Measurements from ENCODE around the gene ARHGAP27. TPM values are rescaled to one million over a fixed set of nuclear protein-coding genes. Genes with fewer than 3 reads are reported as not detected.
"Not testable (repeated sequence)": the region's sequence is repeated elsewhere in the genome, so short reads cannot be mapped to it uniquely, and the experiment has no call there.

Gene ARHGAP27
- total RNA-seq, 2 experiments from 2014 or later, result 37.8 to 40.9 TPM

GRCh38 chr17:45453225-45453534, 20.5 kb upstream of the ARHGAP27 start:
- POLR2A ChIA-PET; CTCF ChIA-PET; H3K4me1 Mint-ChIP-seq (ENCODE audit: low read depth); ATAC-seq; DNase-seq; H3K27me3 Mint-ChIP-seq; H3K27ac Mint-ChIP-seq; H3K9me3 Mint-ChIP-seq; intact Hi-C loops (cut with micrococcal nuclease); H3K4me3 Mint-ChIP-seq: not testable (repeated sequence)
- H3K36me3 Mint-ChIP-seq (ENCODE audit: low read depth), result peaks cover 11% of the 10 kb centered on the region

GRCh38 chr17:45452329-45453224, 19.9 kb upstream of the ARHGAP27 start:
- POLR2A ChIA-PET; H3K27me3 Mint-ChIP-seq; DNase-seq; ATAC-seq; H3K4me3 Mint-ChIP-seq; H3K9me3 Mint-ChIP-seq; H3K4me1 Mint-ChIP-seq (ENCODE audit: low read depth); CTCF ChIA-PET; H3K27ac Mint-ChIP-seq; intact Hi-C loops (cut with micrococcal nuclease): not testable (repeated sequence)
- peaks cover 11% of the 10 kb centered on the region for H3K36me3 Mint-ChIP-seq (ENCODE audit: low read depth)

- H3K36me3 Mint-ChIP-seq (ENCODE audit: low read depth), result peaks cover 11% of the 10 kb centered on the region
- ATAC-seq; POLR2A ChIA-PET; H3K4me1 Mint-ChIP-seq (ENCODE audit: low read depth); CTCF ChIA-PET; H3K27me3 Mint-ChIP-seq; DNase-seq; H3K4me3 Mint-ChIP-seq; H3K27ac Mint-ChIP-seq; H3K9me3 Mint-ChIP-seq; intact Hi-C loops (cut with micrococcal nuclease): not testable (repeated sequence)
These were observed 19.0 kb upstream of the ARHGAP27 start for GRCh38 chr17:45451660-45452059.

- Mint-ChIP-seq H3K4me1 (ENCODE audit: low read depth) (peaks cover 12% of the 10 kb centered on the region), H3K27ac (no peak overlapping the region), H3K9me3 (no peaks in the 10 kb centered on the region), H3K36me3 (ENCODE audit: low read depth) (peaks cover 7% of the 10 kb centered on the region), H3K27me3 (no peaks in the 10 kb centered on the region), H3K4me3 (no peak overlapping the region)
- ATAC-seq (no peak), DNase-seq (no peak)
- ChIA-PET POLR2A (no interaction called here), CTCF (no interaction called here)
- no peak for TF ChIP-seq CTCF (IDR thresholded peaks at IDR 0.05)
- intact Hi-C loops (cut with micrococcal nuclease), result no loop called here
These were observed 18.5 kb upstream of the ARHGAP27 start for GRCh38 chr17:45451131-45451530.

GRCh38 chr17:45449708-45450329, 17.1 kb upstream of the ARHGAP27 start:
- DNase-seq; CTCF ChIA-PET; H3K4me3 Mint-ChIP-seq; H3K9me3 Mint-ChIP-seq; H3K27ac Mint-ChIP-seq; H3K27me3 Mint-ChIP-seq; intact Hi-C loops (cut with micrococcal nuclease); POLR2A ChIA-PET; ATAC-seq: not testable (repeated sequence)
- Mint-ChIP-seq H3K4me1 (ENCODE audit: low read depth) (peaks cover 17% of the 10 kb centered on the region), H3K36me3 (ENCODE audit: low read depth) (peaks cover 11% of the 10 kb centered on the region)

GRCh38 chr17:45449260-45449659, 16.6 kb upstream of the ARHGAP27 start:
- H3K27ac Mint-ChIP-seq; DNase-seq; H3K4me3 Mint-ChIP-seq; H3K9me3 Mint-ChIP-seq; intact Hi-C loops (cut with micrococcal nuclease); ATAC-seq; H3K27me3 Mint-ChIP-seq; CTCF ChIA-PET; H3K36me3 Mint-ChIP-seq (ENCODE audit: low read depth); POLR2A ChIA-PET: not testable (repeated sequence)
- H3K4me1 Mint-ChIP-seq (ENCODE audit: low read depth), result peaks cover 17% of the 10 kb centered on the region

- H3K27me3 Mint-ChIP-seq; intact Hi-C loops (cut with micrococcal nuclease); H3K4me3 Mint-ChIP-seq; H3K9me3 Mint-ChIP-seq; POLR2A ChIA-PET; H3K36me3 Mint-ChIP-seq (ENCODE audit: low read depth); DNase-seq; ATAC-seq: not testable (repeated sequence)
- peak overlapping the region; percentile 34 for H3K27ac Mint-ChIP-seq
- H3K4me1 Mint-ChIP-seq (ENCODE audit: low read depth), result peaks cover 17% of the 10 kb centered on the region
- CTCF ChIA-PET, result interaction anchor here (0.8 kb wide), 1 partner anchor 22 kb away, joined by 3 read pairs; no protein-coding TSS in a partner anchor
These were observed 15.8 kb upstream of the ARHGAP27 start for GRCh38 chr17:45448483-45448882.

GRCh38 chr17:45448066-45448465, 15.4 kb upstream of the ARHGAP27 start:
- H3K27ac Mint-ChIP-seq, result peak overlapping the region; percentile 34
- ATAC-seq; H3K4me3 Mint-ChIP-seq; H3K27me3 Mint-ChIP-seq; DNase-seq; H3K9me3 Mint-ChIP-seq; H3K36me3 Mint-ChIP-seq (ENCODE audit: low read depth); POLR2A ChIA-PET; intact Hi-C loops (cut with micrococcal nuclease): not testable (repeated sequence)
- CTCF ChIA-PET, result interaction anchor here (0.8 kb wide), 1 partner anchor 22 kb away, joined by 3 read pairs; no protein-coding TSS in a partner anchor
- peaks cover 17% of the 10 kb centered on the region for H3K4me1 Mint-ChIP-seq (ENCODE audit: low read depth)

GRCh38 chr17:45447650-45448049, 15.0 kb upstream of the ARHGAP27 start:
- H3K4me3 Mint-ChIP-seq; H3K27me3 Mint-ChIP-seq; intact Hi-C loops (cut with micrococcal nuclease); DNase-seq; ATAC-seq; H3K36me3 Mint-ChIP-seq (ENCODE audit: low read depth); POLR2A ChIA-PET; H3K9me3 Mint-ChIP-seq: not testable (repeated sequence)
- CTCF ChIA-PET, result interaction anchor here (0.8 kb wide), 1 partner anchor 21 kb away, joined by 3 read pairs; no protein-coding TSS in a partner anchor
- Mint-ChIP-seq H3K4me1 (ENCODE audit: low read depth) (peaks cover 17% of the 10 kb centered on the region), H3K27ac (peak overlapping the region; percentile 46)

- CTCF ChIA-PET, result interaction anchor here (1.0 kb wide), 1 partner anchor 16 kb away, joined by 5 read pairs; no protein-coding TSS in a partner anchor
These were observed 14.4 kb upstream of the ARHGAP27 start for GRCh38 chr17:45446872-45447625.

More at GRCh38 chr17:45446872-45447625, 14.4 kb upstream of the ARHGAP27 start:
- H3K4me3 Mint-ChIP-seq; DNase-seq; H3K36me3 Mint-ChIP-seq (ENCODE audit: low read depth); POLR2A ChIA-PET; H3K9me3 Mint-ChIP-seq; intact Hi-C loops (cut with micrococcal nuclease); ATAC-seq; H3K27me3 Mint-ChIP-seq: not testable (repeated sequence)
- Mint-ChIP-seq H3K4me1 (ENCODE audit: low read depth) (peaks cover 17% of the 10 kb centered on the region), H3K27ac (peak overlapping the region; percentile 46)

Measured in activated CD8-positive, alpha-beta T cell treated with anti-CD3 and anti-CD28 coated beads for 36 hours (primary cell).